Stomach (tissue), 9 donors: ENCODE data around the gene SCN8A. TPM values are rescaled to one million over a fixed set of nuclear protein-coding genes. Genes with fewer than 3 reads are reported as not detected.
"Not testable (repeated sequence)": the region's sequence is repeated elsewhere in the genome, so short reads cannot be mapped to it uniquely, and the experiment has no call there.

Source experiments
- DNase-seq, 2 donors: peaks; one replicate each; pipeline versions ENCODE4 v3.0.0 to v3.0.0-alpha.2; 2013 to 2019
- H3K27ac ChIP-seq, 5 donors: fragments of 200-600 bp in 4 of 5; sonication (generic) in 4 of 5; one replicate each; pipeline ENCODE4 v1.5.1; 2013 to 2019; ENCODE audit warnings: mild to moderate bottlenecking in 1 of 5, moderate library complexity in 1 of 5
- H3K27me3 ChIP-seq, 3 donors: fragments of 200-600 bp; sonication (generic); one replicate each; pipeline ENCODE4 v1.5.1; 2017 to 2019; ENCODE audit warnings: mixed run types in 1 of 3
- H3K36me3 ChIP-seq, 4 donors: fragments of 200-600 bp; sonication (generic); 1 replicate in 3 of 4; 2 replicates in 1 of 4; pipeline ENCODE4 v1.5.1; 2016 to 2019
- H3K4me1 ChIP-seq, 4 donors: fragments of 200-600 bp; sonication (generic); one replicate each; pipeline ENCODE4 v1.5.1; 2016 to 2019
- H3K4me3 ChIP-seq, 4 donors: fragments of 200-600 bp; sonication (generic) in 3 of 4; one replicate each; pipeline ENCODE4 v1.5.1; 2016 to 2019; ENCODE audit warnings: mild to moderate bottlenecking in 1 of 4
- H3K9me3 ChIP-seq, 4 donors: fragments of 200-600 bp; sonication (generic); one replicate each; pipeline ENCODE4 v1.5.1; 2016 to 2019
- EP300 ChIP-seq: sonication (generic); formaldehyde crosslinking; IDR thresholded peaks from one replicate; pipeline ENCODE4 v1.6.1; 2017; ENCODE audit warnings: antibody characterized with exemption
- POLR2A ChIP-seq, 4 donors: fragments of 450-650 bp; IDR thresholded peaks; one replicate each; pipeline ENCODE4 v1.6.1; 2016; ENCODE audit warnings: antibody characterized with exemption in 4 of 4, control low read depth in 2 of 4, mild to moderate bottlenecking in 1 of 4, moderate library complexity in 1 of 4
- POLR2AphosphoS5 ChIP-seq, 3 donors: sonication (generic); formaldehyde crosslinking; IDR thresholded peaks; one replicate each; pipeline ENCODE4 v1.6.1; 2016; ENCODE audit warnings: antibody characterized with exemption in 3 of 3
- WGBS, 5 donors: extraction: QIAGEN DNeasy Blood & Tissue Kit in 3 of 5; methylation state at CpG; one replicate each; pipeline versions ENCODE4 v1.1.5 to v1.1.7; 2013 to 2018; 5-methylcytosine and 5-hydroxymethylcytosine counted together
- intact Hi-C: fragments of 100-400 bp; cut with DNase I; formaldehyde crosslinking; loops from one replicate; pipeline ENCODE4 v1.15.1; 2023; ENCODE audit warnings: low total_unique reads
- polyA plus RNA-seq, 3 donors: library from polyadenylated mRNA; stranded (reverse); fragments of 200-250 nt; gene quantifications; one replicate each; pipeline ENCODE4 v1.2.3, GENCODE V29; 2013
- total RNA-seq, 5 donors: library from RNA; depleted of rRNA; stranded (reverse); fragments of >200 nt; gene quantifications; one replicate each; pipeline versions ENCODE4 v1.1.0 to v1.2.3, GENCODE V29; 2014 to 2016
- TF ChIP-seq, protein P1 (sequence below), 7 experiments: fragments of 450-650 bp in 4 of 7; fragments of 200-600 bp in 3 of 7; sonication (generic) in 3 of 7; IDR thresholded peaks; one replicate each; pipeline ENCODE4 v1.5.1; 2016 to 2019; ENCODE audit warnings: antibody characterized with exemption in 7 of 7, control low read depth in 2 of 7, mild to moderate bottlenecking in 1 of 7
- donor health status: healthy with polysubstance abuse.
- donor health status: Bipolar disorder and iron deficiency.
- donor health status: healthy.

Gene SCN8A
- total and polyA plus RNA-seq, 8 donors, result 0.08 to 19.6 (median 1.2) TPM

DNA sequence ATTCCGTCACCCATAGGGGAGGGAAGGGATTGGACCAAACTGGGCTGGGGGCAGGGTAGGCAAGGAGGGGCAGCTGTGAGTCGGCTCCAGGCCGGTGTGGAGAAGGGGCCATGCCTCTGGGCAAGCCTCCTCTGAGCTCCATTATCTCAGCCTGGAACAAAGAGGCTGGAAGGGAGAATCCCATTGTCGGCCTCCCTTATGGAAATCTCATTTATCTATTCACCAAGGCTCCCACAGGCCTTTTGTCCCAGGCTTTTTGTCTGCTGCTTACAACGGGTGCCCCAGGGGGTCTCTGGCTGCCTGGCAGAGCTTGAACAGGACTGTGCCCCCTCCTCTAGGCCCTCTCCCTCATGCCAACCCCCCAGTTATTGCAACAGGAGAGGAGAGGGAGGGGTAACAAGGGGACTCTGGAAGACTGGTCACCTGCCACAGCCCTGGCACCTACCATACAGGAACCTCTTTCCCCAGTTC lies 238.0 kb downstream of the SCN8A start:
- peaks cover 0 to 35% (median 14%) of the 10 kb centered on the region in 4 donors for H3K4me1 ChIP-seq
- 76 to 88% (median 81%) methylated on average over 5 of the region's 5 CpGs for WGBS, 5 donors
- no peak overlapping the region for H3K27ac ChIP-seq
- no peaks in the 10 kb centered on the region for H3K9me3 ChIP-seq
- TF ChIP-seq EP300 (no peak), POLR2AphosphoS5 (IDR thresholded peaks at IDR 0.05) (no peak), POLR2A (IDR thresholded peaks at IDR 0.05) (no peak)
- TF ChIP-seq, protein P1, sequence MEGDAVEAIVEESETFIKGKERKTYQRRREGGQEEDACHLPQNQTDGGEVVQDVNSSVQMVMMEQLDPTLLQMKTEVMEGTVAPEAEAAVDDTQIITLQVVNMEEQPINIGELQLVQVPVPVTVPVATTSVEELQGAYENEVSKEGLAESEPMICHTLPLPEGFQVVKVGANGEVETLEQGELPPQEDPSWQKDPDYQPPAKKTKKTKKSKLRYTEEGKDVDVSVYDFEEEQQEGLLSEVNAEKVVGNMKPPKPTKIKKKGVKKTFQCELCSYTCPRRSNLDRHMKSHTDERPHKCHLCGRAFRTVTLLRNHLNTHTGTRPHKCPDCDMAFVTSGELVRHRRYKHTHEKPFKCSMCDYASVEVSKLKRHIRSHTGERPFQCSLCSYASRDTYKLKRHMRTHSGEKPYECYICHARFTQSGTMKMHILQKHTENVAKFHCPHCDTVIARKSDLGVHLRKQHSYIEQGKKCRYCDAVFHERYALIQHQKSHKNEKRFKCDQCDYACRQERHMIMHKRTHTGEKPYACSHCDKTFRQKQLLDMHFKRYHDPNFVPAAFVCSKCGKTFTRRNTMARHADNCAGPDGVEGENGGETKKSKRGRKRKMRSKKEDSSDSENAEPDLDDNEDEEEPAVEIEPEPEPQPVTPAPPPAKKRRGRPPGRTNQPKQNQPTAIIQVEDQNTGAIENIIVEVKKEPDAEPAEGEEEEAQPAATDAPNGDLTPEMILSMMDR (IDR thresholded peaks at IDR 0.05), result no peak
- no peaks in the 10 kb centered on the region for H3K36me3 ChIP-seq
- no peak overlapping the region for H3K4me3 ChIP-seq
- DNase-seq, result no peak
- peaks cover 0 to 58% (median under 1%) of the 10 kb centered on the region in 3 donors for H3K27me3 ChIP-seq
- intact Hi-C loops, result no loop called here

DNA sequence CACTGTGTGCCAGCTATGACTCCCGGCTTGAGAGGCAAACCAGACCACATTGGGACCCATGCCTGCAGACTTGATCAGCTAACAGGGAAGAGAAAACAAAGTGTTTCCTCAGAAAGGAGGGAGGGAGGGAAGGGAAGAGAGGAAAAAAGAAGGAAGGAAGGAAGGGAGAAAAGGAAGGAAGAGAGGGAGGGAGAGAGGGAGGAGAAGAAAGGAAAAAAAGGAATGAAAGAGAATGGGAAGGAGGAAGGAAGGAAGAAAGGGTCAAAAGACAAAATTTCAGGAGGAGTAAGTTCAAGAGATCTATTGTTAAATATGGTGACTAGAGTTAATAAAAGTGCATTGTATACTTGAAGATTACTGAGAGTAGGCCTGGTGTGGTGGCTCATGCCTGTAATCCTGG lies 238.6 kb downstream of the SCN8A start:
- Histone ChIP-seq H3K4me3 (no peak overlapping the region), H3K4me1 (peaks cover 0 to 34% (median 14%) of the 10 kb centered on the region in 4 donors), H3K27ac (no peak overlapping the region), H3K27me3 (peaks cover 0 to 64% (median 5%) of the 10 kb centered on the region in 3 donors), H3K36me3 (no peaks in the 10 kb centered on the region), H3K9me3 (no peaks in the 10 kb centered on the region)
- 68 to 90% (median 77%) methylated on average over 1 of the region's 1 CpG for WGBS, 5 donors
- DNase-seq, result no peak
- intact Hi-C loops, result no loop called here
- TF ChIP-seq EP300 (no peak), POLR2A (IDR thresholded peaks at IDR 0.05) (no peak), POLR2AphosphoS5 (IDR thresholded peaks at IDR 0.05) (no peak)
- TF ChIP-seq, protein P1 (IDR thresholded peaks at IDR 0.05), result no peak

DNA sequence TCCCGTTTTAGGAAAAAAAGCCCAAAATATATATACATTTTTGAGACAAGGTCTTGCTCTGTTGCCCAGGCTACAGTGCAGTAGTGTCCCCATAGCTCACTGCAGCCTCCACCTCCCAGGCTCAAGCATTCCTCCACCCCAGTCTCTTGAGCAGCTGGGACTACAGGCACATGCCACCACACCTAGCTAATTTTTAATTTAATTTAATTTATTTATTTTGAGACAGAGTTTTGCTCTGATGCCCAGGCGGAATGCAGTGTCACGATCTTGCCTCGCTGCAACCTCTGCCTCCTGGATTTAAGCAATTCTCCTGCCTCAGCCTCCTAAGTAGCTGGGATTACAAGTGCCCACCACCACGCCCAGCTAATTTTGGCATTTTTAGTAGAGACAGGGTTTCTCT lies 240.8 kb downstream of the SCN8A start:
- H3K4me3 ChIP-seq, H3K36me3 ChIP-seq, H3K9me3 ChIP-seq, DNase-seq, intact Hi-C loops, H3K27ac ChIP-seq: not testable (repeated sequence)
- peaks cover 0 to 84% (median 5%) of the 10 kb centered on the region in 3 donors for H3K27me3 ChIP-seq
- 69 to 84% (median 79%) methylated on average over 5 of the region's 5 CpGs for WGBS, 5 donors
- peaks cover 0 to 30% (median 13%) of the 10 kb centered on the region in 4 donors for H3K4me1 ChIP-seq

DNA sequence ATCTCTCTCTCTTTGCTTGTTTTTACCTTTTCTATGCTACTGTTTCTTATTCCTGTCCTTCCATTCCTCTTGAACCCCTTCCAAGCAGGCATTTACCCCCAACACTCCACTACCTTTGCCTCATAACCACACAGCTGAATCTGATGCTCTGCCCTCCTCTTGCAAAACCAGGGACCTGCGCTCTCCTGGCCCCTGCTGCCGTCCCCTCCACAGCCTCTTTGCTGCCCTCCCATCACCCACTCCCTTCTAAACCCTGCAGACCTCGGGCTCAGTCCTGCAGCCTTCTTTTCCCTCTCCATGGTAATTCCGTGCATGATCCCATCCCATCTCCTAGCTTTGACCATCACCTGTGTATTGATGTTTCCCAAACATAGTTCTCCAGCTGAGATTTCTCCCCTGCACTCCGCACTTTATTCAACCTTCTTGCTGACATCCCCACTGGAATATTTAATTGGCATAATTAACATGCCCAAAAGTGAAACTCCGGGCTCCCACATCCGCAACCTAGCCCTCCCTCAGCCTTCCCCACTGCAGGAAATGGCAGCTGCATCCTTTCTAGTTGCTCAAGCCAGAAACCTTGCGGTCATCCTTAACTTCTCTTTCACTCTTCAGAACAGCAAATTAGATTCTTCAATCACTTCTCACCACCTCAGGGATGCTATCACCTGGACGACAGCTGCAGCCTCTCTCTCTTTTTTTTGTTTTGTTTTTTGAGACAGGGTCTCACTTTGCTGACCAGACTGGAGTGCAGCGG lies 241.5 kb downstream of the SCN8A start:
- peaks cover 0 to 23% (median 10%) of the 10 kb centered on the region in 4 donors for H3K4me1 ChIP-seq
- no peak overlapping the region for H3K4me3 ChIP-seq
- H3K9me3 ChIP-seq, result no peaks in the 10 kb centered on the region
- TF ChIP-seq POLR2AphosphoS5 (IDR thresholded peaks at IDR 0.05) (no peak), POLR2A (IDR thresholded peaks at IDR 0.05) (no peak), EP300 (no peak)
- TF ChIP-seq, protein P1 (IDR thresholded peaks at IDR 0.05), result no peak
- intact Hi-C loops, result no loop called here
- 47 to 55% (median 51%) methylated on average over 10 of the region's 10 CpGs for WGBS, 5 donors
- H3K36me3 ChIP-seq, result no peaks in the 10 kb centered on the region
- H3K27ac ChIP-seq, result no peak overlapping the region
- DNase-seq, result no peak
- peaks cover 0 to 91% (median 5%) of the 10 kb centered on the region in 3 donors for H3K27me3 ChIP-seq
